ENCODE results near the gene ARHGEF17.

Gene ARHGEF17

DNA sequence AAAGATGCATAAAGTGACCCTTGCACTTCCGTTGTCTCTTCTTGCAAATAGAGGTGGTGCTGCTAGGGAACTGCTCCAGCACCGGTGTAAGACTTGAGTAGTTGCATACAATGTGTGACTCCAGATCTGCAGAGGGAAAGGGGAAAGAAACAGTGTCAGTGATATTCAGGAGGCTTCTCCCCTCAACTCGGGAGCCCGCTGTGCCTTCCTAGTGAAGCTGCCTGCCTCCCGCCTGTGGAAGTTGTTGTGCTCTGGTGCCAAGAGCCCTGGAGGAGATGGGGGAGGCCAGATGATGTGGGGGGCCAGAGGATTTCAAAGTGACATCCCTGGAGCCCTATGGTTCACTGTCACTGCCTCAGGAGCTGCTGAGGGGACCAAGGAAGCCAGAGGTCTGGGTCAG, 98.5 kb downstream of the ARHGEF17 start:
- DNase-seq (ENCODE audit: low read depth in 2 of 2), result no peak

DNA sequence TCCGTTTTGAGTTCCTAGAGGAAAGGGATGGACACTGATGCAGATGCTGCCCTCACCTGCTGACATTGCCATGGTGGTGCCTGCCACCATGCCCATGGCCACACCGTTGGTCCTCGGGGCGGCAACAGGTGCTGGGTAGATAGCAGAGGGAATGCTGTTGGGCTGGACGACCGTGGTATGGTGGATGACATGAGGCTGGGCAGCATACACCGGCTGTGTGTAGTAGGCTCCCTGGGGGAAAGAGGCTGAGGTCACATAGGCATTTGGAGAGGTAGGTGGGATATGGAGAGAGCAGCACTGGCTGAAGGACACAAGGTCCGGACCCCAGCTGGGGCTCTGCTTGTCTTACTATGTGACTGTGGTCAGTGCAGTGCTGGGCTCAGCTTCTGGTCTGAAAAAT, 101.4 kb downstream of the ARHGEF17 start:
- no peak for DNase-seq (ENCODE audit: low read depth in 2 of 2)

DNA sequence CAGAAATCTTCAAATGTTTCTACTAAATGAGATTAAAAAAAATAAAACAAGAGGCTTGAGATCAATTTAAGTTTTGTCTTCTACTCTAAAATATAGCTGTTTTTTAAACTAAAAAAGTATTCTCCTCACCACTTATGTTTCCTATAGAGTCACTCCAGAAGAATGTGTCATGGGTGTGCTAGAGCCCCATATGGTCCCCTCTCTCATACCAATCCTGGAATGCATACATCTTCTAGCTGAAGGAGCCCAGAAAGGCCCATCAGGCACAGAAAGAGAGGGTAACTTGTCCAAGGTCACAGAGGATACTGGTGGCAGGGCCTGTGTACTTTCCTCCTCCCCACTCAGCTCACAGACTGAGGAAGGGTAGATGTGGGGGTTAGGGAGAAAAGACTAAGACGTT, 102.6 kb downstream of the ARHGEF17 start:
- no peak for DNase-seq (ENCODE audit: low read depth in 2 of 2)

DNA sequence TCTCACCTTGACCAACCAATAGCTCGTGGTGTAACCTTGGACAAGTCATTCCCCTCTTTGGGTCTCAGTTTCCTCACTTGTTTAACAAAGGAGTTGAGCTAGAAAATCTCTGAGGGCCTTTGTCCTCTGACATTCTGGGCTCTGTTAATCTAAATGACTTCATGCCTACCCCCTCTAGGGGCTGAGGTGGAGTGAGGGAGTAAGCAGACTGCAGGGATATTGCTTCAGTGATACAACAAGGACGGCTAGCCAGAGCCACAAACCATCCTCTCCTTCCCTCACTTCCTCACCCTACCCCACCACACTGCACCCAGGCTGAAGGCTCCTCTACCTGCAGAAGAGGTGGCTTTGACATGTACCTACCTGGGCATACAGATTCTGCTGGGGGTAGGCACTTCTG, 103.0 kb downstream of the ARHGEF17 start:
- DNase-seq (ENCODE audit: low read depth in 2 of 2), result no peak

DNA sequence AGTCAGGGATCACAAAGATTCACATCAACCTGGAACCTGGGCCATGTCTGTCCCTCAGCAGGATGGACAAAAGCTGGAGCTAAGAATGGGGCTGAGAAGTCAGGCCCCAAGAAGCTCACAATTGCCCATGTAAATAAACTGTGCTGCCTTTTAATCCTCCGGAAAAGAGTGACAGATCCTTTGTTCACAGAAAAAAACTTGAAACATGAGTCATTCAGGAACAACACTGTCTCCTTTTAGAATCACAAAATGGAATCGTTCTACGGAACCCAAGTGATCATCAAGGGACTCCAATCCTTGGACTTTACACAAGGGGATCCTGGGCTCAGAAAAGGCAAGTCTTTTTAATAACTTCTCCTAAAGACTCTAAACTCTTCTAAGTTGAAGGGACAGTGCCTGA, 104.2 kb downstream of the ARHGEF17 start:
- DNase-seq (ENCODE audit: low read depth in 2 of 2), result no peak

DNA sequence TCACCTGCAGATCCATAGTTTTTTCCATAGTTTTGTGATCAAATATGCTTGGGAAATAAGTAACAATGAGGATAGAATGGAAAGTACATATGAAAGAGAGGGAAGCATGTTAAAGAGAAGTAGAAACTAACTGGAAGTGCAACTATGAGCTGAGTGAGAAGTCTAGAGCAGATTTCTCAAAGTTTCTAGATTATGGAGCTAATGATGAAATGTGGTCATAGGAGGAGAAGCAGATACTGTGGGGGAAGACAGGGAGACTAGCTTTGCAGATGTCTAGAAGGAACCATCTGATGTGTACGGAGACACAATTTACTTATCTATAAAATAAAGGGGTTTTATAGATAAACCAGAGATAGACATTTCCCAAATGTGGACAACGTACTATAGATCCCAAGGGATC, 105.2 kb downstream of the ARHGEF17 start:
- DNase-seq (ENCODE audit: low read depth in 2 of 2), result no peak

DNA sequence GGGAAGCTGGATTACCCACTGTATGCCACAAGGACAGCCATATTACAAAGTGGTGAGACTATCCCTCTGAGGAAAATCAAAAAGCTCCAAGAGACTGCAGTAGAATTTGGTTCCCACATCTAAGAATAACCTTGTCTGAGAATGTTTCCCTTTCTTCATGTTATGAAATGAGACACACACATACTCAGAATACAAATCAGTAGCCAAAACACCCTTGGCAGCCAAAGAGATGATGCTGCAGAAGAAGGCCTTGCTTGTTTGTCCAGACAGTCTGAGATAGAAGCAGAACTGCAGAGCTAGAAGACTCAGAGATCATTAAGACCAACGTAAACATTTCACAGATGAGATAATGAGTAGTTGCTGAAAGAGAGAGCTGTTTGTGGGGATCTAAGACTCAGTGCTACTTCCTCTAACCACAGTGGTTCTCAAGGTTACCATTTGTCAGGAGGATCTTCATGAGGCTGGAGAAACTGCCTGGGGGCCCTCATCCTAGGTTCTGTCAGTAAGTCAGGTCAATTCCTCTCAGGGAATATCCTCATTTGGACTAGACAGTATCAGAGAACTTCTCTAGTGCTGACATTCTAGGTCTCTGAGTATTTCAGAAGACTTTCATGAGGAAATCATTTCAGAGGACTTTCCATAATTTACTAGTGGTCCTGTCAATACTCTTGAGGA, 107.0 kb downstream of the ARHGEF17 start:
- no peak for DNase-seq (ENCODE audit: low read depth in 2 of 2)

DNA sequence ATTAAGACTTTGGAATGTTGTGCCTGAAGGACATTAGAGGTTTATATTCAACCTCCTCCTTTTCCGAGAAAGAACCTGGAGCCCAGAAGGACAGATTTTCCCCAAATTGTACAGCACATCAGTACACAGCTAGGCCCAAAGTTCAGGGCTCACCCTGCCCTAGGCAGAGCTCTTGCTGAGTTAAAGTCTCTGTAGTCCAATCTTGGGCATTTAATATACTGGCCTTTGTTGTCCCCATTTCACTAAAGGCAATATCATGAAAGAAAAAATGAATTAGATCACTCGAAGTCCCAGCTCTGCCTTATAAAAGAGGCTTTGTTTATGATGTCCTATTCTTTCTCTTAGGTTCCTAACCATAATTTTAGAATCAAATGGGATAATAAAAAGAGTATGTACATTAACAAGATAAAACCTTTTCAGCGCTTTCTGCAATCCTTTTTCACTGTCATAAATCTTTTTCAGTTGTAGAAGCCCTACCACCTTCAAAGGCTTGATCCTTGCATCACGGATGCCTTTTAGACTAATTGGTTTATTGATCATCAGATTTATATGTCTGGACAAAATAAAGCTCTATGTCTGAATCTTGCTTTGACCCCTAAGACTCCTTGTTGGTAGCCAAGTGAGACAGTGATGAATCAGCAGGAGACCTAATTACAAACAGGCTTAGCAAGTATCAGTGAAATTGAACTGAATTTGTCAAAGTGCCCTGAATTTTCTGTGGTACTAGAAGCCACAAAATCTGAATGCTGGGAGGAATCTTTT, 108.0 kb downstream of the ARHGEF17 start:
- no peak for DNase-seq (ENCODE audit: low read depth in 2 of 2)

DNA sequence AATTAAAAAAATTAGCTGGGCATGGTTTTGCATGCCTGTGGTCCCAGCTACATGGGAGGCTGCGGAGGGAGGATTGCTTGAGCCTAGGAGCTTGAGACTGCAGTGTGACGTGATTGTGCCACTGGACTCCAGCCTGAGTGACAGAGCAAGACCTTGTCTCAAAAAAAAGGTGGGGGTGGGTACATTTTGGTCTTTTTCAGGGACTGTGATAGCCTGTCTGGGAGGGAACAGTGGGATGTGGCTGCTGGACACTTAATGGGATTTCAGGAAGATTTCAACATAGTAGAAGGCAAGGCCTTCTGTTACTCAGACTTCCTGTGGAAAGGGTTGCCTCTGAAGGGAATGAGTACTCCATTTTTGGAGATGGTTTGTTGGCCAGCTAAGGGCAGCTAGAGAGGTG, 108.7 kb downstream of the ARHGEF17 start:
- DNase-seq (ENCODE audit: low read depth in 2 of 2), result no peak
